Neuronal stem cell (in vitro differentiated cells): ENCODE data around the gene FAM228B.

Experiments
- DNase-seq: peaks from one replicate; pipeline ENCODE4 v3.0.0-alpha.2; 2013; ENCODE audit warnings: low spot score
- H2AFZ ChIP-seq: one replicate; pipeline ENCODE4 v1.6.1; 2013; ENCODE audit warnings: mild to moderate bottlenecking, low read length, inconsistent platforms
- H2AK5ac ChIP-seq: 2 replicates; pipeline ENCODE4 v1.6.1; 2013; ENCODE audit warnings: low read depth, mild to moderate bottlenecking, inconsistent platforms, low read length, moderate library complexity, mixed read lengths
- H2BK120ac ChIP-seq: 2 replicates; pipeline ENCODE4 v1.6.1; 2013; ENCODE audit warnings: low read depth, mild to moderate bottlenecking, inconsistent platforms, low read length, moderate library complexity, mixed read lengths
- H2BK12ac ChIP-seq: one replicate; pipeline ENCODE4 v1.6.1; 2013; ENCODE audit warnings: low read length, inconsistent platforms
- H2BK15ac ChIP-seq: 2 replicates; pipeline ENCODE4 v1.6.1; 2013; ENCODE audit warnings: mild to moderate bottlenecking, low read length, inconsistent platforms, mixed read lengths
- H2BK5ac ChIP-seq: one replicate; pipeline ENCODE4 v1.6.1; 2013; ENCODE audit warnings: inconsistent platforms, mild to moderate bottlenecking, low read length, moderate library complexity
- H3K14ac ChIP-seq: one replicate; pipeline ENCODE4 v1.6.1; 2013; ENCODE audit warnings: low read length, inconsistent platforms
- H3K18ac ChIP-seq: 2 replicates; pipeline ENCODE4 v1.6.1; 2013; ENCODE audit warnings: low read length, inconsistent platforms
- H3K23ac ChIP-seq: 2 replicates; pipeline ENCODE4 v1.6.1; 2013; ENCODE audit warnings: low read depth, mild to moderate bottlenecking, mixed read lengths, low read length, inconsistent platforms; ENCODE audit not compliant: poor library complexity
- H3K27ac ChIP-seq: replicated peaks from 3 replicates; pipeline ENCODE4 v1.5.1; 2013; ENCODE audit warnings: low read length, inconsistent platforms
- H3K27me3 ChIP-seq, 3 experiments: 2 replicates each; pipeline ENCODE4 v1.6.1; 2013; ENCODE audit warnings: low read length in 3 of 3, mild to moderate bottlenecking in 2 of 3, inconsistent platforms in 1 of 3, low read depth in 1 of 3, mixed read lengths in 1 of 3, moderate library complexity in 1 of 3; ENCODE audit not compliant: control insufficient read depth in 3 of 3, insufficient read depth in 3 of 3
- H3K36me3 ChIP-seq, 2 donors: replicated peaks in 1 of 2; 2 replicates each; pipeline ENCODE4 v1.6.1; 2013; ENCODE audit warnings: low read length in 2 of 2; ENCODE audit not compliant: control insufficient read depth in 2 of 2, insufficient read depth in 2 of 2
- H3K4ac ChIP-seq: 2 replicates; pipeline ENCODE4 v1.6.1; 2013; ENCODE audit warnings: inconsistent platforms, mild to moderate bottlenecking, low read length, moderate library complexity
- H3K4me1 ChIP-seq, 2 donors: 1 replicate in 1 of 2; 2 replicates in 1 of 2; pipeline ENCODE4 v1.6.1; 2013; ENCODE audit warnings: low read length in 2 of 2, low read depth in 1 of 2; ENCODE audit not compliant: control insufficient read depth in 2 of 2, insufficient read depth in 1 of 2
- H3K4me2 ChIP-seq: one replicate; pipeline ENCODE4 v1.6.1; 2013; ENCODE audit warnings: mild to moderate bottlenecking, low read length, inconsistent platforms; ENCODE audit not compliant: insufficient read depth, poor library complexity, severe bottlenecking
- H3K4me3 ChIP-seq, 2 donors: 2 replicates each; pipeline ENCODE4 v1.5.1; 2013; ENCODE audit warnings: low read length in 2 of 2, mild to moderate bottlenecking in 2 of 2, inconsistent platforms in 1 of 2, moderate library complexity in 1 of 2
- H3K79me1 ChIP-seq: one replicate; pipeline ENCODE4 v1.6.1; 2013; ENCODE audit warnings: low read depth, mild to moderate bottlenecking, inconsistent platforms, low read length, moderate library complexity
- H3K9ac ChIP-seq: one replicate; pipeline ENCODE4 v1.6.1; 2013; ENCODE audit warnings: mild to moderate bottlenecking, low read depth, low read length, inconsistent platforms; ENCODE audit not compliant: poor library complexity
- H3K9me3 ChIP-seq, 2 donors: replicated peaks in 1 of 2; 2 replicates each; pipeline versions ENCODE3 to v1.6.1; 2013; ENCODE audit warnings: low read length in 2 of 2, mild to moderate bottlenecking in 2 of 2, inconsistent platforms in 1 of 2, low read depth in 1 of 2, mixed read lengths in 1 of 2, moderate library complexity in 1 of 2; ENCODE audit not compliant: control insufficient read depth in 2 of 2, insufficient read depth in 1 of 2
- H4K8ac ChIP-seq: one replicate; pipeline ENCODE4 v1.6.1; 2013; ENCODE audit warnings: low read depth, mild to moderate bottlenecking, inconsistent platforms, low read length, moderate library complexity
- H4K91ac ChIP-seq: one replicate; pipeline ENCODE4 v1.6.1; 2013; ENCODE audit warnings: low read length, low read depth, mild to moderate bottlenecking, inconsistent platforms; ENCODE audit not compliant: poor library complexity
- WGBS, 2 donors: extraction: QIAGEN DNeasy Blood & Tissue Kit; methylation state at CpG; one replicate each; pipeline ENCODE4 v1.1.7; 2013; ENCODE audit warnings: missing lambda C conversion rate in 2 of 2, mixed read lengths in 1 of 2; ENCODE audit not compliant: insufficient read length in 2 of 2, insufficient replicate concordance in 1 of 2; ENCODE audit errors: extremely low coverage in 2 of 2; 5-methylcytosine and 5-hydroxymethylcytosine counted together

The FAM228B gene

GRCh38 chr2:24176326-24176725 is 53.1 kb downstream of the FAM228B start:
- H3K4me1 ChIP-seq, result no peaks in the 10 kb centered on the region
- no peak overlapping the region for H3K9ac ChIP-seq
- H2BK120ac ChIP-seq, result no peak overlapping the region
- DNase-seq, result no peak
- H3K9me3 ChIP-seq, result no peaks in the 10 kb centered on the region
- H3K4ac ChIP-seq, result no peak overlapping the region
- H3K27me3 ChIP-seq, result peaks cover 0 to 11% (median 0%) of the 10 kb centered on the region in 3 experiments
- H2AK5ac ChIP-seq, result no peak overlapping the region
- no peak overlapping the region for H3K4me2 ChIP-seq
- H2BK5ac ChIP-seq, result no peak overlapping the region
- H3K27ac ChIP-seq, result no peak overlapping the region
- no peak overlapping the region for H4K8ac ChIP-seq
- no peaks in the 10 kb centered on the region for H3K79me1 ChIP-seq
- H3K36me3 ChIP-seq, result no peaks in the 10 kb centered on the region
- no peak overlapping the region for H3K14ac ChIP-seq
- no peak overlapping the region for H2BK12ac ChIP-seq
- no peak overlapping the region for H3K23ac ChIP-seq
- H3K4me3 ChIP-seq, result no peak overlapping the region
- WGBS, 2 donors, result no CpG with 5 or more reads among the region's 1 CpG
- H2AFZ ChIP-seq, result no peak overlapping the region
- no peak overlapping the region for H2BK15ac ChIP-seq
- H4K91ac ChIP-seq, result no peak overlapping the region
- H3K18ac ChIP-seq, result no peak overlapping the region

GRCh38 chr2:24179683-24180082 is 56.4 kb downstream of the FAM228B start:
- DNase-seq, result no peak
- H2AFZ ChIP-seq, result no peak overlapping the region
- no peak overlapping the region for H3K23ac ChIP-seq

GRCh38 chr2:24181849-24182248 is 58.6 kb downstream of the FAM228B start:
- H4K8ac ChIP-seq, result no peak overlapping the region
- no peak overlapping the region for H3K4me3 ChIP-seq
- no peak overlapping the region for H3K23ac ChIP-seq
- no peak overlapping the region for H4K91ac ChIP-seq
- no peak overlapping the region for H2BK5ac ChIP-seq
- H3K4me1 ChIP-seq, result peaks cover 7 to 9% of the 10 kb centered on the region in 2 donors
- no peak overlapping the region for H2AK5ac ChIP-seq
- H3K9ac ChIP-seq, result no peak overlapping the region
- H3K18ac ChIP-seq, result no peak overlapping the region
- H3K27ac ChIP-seq, result no peak overlapping the region
- no peak overlapping the region for H2BK120ac ChIP-seq
- no peak overlapping the region for H3K14ac ChIP-seq
- no peaks in the 10 kb centered on the region for H3K36me3 ChIP-seq
- no peak for DNase-seq
- no peak overlapping the region for H3K4ac ChIP-seq
- no CpG with 5 or more reads among the region's 6 CpGs for WGBS, 2 donors
- peak overlapping the region; percentile 61 for H2AFZ ChIP-seq
- no peak overlapping the region for H2BK12ac ChIP-seq
- no peaks in the 10 kb centered on the region for H3K9me3 ChIP-seq
- H3K27me3 ChIP-seq, result peaks cover 0 to 11% (median 0%) of the 10 kb centered on the region in 3 experiments
- H3K79me1 ChIP-seq, result no peaks in the 10 kb centered on the region
- H2BK15ac ChIP-seq, result no peak overlapping the region
- no peak overlapping the region for H3K4me2 ChIP-seq

More at GRCh38 chr2:24179683-24180082, 56.4 kb downstream of the FAM228B start:
- Histone ChIP-seq H3K18ac (no peak overlapping the region), H3K4me1 (peaks cover 7 to 9% of the 10 kb centered on the region in 2 donors), H3K4ac (no peak overlapping the region), H2AK5ac (no peak overlapping the region), H2BK12ac (no peak overlapping the region), H3K4me2 (no peak overlapping the region), H3K36me3 (no peaks in the 10 kb centered on the region), H4K8ac (no peak overlapping the region), H2BK5ac (no peak overlapping the region), H3K4me3 (no peak overlapping the region), H3K27me3 (peaks cover 0 to 11% (median 0%) of the 10 kb centered on the region in 3 experiments), H2BK120ac (no peak overlapping the region), H3K9me3 (no peaks in the 10 kb centered on the region), H2BK15ac (no peak overlapping the region), H3K14ac (no peak overlapping the region), H3K79me1 (no peaks in the 10 kb centered on the region), H3K9ac (no peak overlapping the region), H3K27ac (no peak overlapping the region), H4K91ac (no peak overlapping the region)

GRCh38 chr2:24182507-24182906 is 59.2 kb downstream of the FAM228B start:
- Histone ChIP-seq H3K27me3 (peaks cover 0 to 8% (median 0%) of the 10 kb centered on the region in 3 experiments), H2BK120ac (no peak overlapping the region), H3K18ac (no peak overlapping the region), H4K8ac (no peak overlapping the region), H4K91ac (no peak overlapping the region), H2BK12ac (no peak overlapping the region), H3K4me3 (no peak overlapping the region), H3K9ac (no peak overlapping the region), H3K79me1 (no peaks in the 10 kb centered on the region), H3K23ac (no peak overlapping the region), H3K9me3 (no peaks in the 10 kb centered on the region), H2BK15ac (no peak overlapping the region), H3K4me2 (no peak overlapping the region), H2AFZ (peak overlapping the region; percentile 61), H3K27ac (no peak overlapping the region), H2AK5ac (no peak overlapping the region), H3K14ac (no peak overlapping the region), H3K36me3 (no peaks in the 10 kb centered on the region), H3K4ac (no peak overlapping the region), H2BK5ac (no peak overlapping the region), H3K4me1 (peaks cover 7 to 9% of the 10 kb centered on the region in 2 donors)
- no CpG with 5 or more reads among the region's 7 CpGs for WGBS, 2 donors
- DNase-seq, result no peak
